G401 (cell line): Measurements from ENCODE around the gene ANKRA2. TPM values are rescaled to one million over a fixed set of nuclear protein-coding genes. Genes with fewer than 3 reads are reported as not detected.

Experiments
- DNase-seq: peaks from one replicate; pipeline ENCODE4 v3.0.0-alpha.2; 2015; ENCODE audit warnings: low spot score
- in situ Hi-C: cut with HindIII; loops from 2 replicates; pipeline ENCODE4 v1.10.0; 2016; ENCODE audit warnings: low sequenced_read_pairs, mixed read lengths
- total RNA-seq: library from RNA; depleted of rRNA; stranded (reverse); fragments of >200 nt; shearing (Covaris generic); gene quantifications from 2 replicates; pipeline ENCODE4 v1.2.3, GENCODE V29; 2014; rRNA removed

Gene ANKRA2, protein sequence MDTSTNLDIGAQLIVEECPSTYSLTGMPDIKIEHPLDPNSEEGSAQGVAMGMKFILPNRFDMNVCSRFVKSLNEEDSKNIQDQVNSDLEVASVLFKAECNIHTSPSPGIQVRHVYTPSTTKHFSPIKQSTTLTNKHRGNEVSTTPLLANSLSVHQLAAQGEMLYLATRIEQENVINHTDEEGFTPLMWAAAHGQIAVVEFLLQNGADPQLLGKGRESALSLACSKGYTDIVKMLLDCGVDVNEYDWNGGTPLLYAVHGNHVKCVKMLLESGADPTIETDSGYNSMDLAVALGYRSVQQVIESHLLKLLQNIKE
- total RNA-seq: 21.8 and 26.2 TPM in 2 replicates

DNA sequence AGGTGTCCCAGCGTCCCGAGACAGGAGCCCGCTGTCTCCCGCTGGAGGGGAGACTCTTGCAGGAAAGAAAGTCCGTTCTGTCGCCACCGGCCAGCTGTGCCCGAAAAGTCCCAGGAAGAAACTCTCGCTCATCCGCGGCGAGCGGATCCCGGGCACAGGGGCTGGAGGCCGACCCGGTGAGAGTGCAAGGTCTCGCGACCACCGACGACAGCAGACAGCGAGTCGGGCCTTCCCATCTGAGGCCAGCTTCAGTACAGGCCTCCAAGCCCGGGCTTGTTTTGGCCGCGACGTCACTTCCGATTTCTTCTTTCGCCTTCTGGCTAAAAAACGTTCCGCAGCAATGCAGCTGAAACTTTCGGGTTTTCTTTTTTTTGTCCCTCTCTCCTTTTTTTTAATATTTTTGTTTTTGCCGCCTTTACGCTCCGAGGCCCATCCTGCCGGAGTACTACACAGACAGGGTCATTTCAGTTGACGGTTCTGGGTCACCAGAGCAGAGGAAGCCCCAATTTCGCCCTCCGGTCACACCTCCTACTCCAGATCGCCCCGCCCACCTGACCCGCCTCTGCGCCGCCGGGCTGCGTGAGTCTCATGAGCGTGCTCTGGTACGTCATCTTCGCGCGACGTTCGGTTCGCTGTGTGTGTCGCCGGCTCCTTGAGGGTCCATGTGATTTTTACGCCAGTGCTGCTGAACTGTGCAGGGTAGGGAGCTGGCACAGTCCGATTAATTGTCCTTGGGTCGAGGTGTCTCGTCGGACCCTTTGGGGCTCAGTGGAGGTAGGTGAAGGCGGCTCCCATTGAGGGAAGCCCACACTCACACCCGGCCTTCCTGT, at the start of gene ANKRA2, which contains the start of gene UTP15:
Gene ANKRA2 (minus strand): TSS at position 501 of the 830 bp plus-strand sequence. CDS start 2,758 bp downstream, outside the sequence.
Gene UTP15 (plus strand): TSS at position 605 of the 830 bp plus-strand sequence. CDS start 1,602 bp downstream, outside the sequence.
- peak; percentile 98 for DNase-seq
- in situ Hi-C loops: no loop called here

DNA sequence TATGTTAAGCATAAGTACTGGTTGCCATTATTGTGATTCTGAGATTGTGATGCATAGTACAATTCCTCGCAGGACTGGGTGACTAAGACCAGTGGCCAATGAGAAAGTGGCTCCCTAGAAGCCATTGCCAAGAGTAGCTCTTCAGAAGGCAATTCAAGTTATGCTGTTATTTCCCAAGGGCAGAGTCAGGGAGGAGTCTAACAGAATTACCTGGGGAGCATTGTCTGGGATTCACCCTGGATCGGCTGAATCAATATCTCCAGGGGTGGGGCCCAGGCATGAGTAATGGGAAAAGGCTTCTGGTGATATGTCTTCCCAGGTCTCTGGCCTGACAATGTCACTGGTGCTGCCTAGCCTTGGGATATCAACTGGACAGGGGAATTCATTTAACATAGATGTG, 49.6 kb upstream of the ANKRA2 start:
- no peak for DNase-seq
- in situ Hi-C loops: no loop called here

DNA sequence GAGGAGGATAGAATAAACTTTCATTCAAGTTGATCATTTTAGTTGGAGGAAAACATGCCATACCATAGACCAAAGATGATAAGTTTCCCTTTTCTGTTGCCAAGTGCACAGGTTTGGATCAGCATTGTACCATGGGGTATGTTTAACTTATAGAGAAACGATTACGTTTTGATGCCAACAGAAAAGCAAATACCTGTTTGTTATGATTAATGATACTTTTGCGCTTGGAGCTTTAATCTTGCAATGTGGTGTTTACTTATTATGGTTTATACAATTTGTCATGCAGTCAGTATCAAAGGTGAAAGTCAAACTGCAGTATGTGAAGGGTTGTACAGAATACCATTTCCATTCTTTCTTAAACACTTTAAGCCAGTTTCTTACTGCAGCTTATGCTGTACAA, 47.4 kb upstream of the ANKRA2 start:
- in situ Hi-C loops: no loop called here
- no peak for DNase-seq

DNA sequence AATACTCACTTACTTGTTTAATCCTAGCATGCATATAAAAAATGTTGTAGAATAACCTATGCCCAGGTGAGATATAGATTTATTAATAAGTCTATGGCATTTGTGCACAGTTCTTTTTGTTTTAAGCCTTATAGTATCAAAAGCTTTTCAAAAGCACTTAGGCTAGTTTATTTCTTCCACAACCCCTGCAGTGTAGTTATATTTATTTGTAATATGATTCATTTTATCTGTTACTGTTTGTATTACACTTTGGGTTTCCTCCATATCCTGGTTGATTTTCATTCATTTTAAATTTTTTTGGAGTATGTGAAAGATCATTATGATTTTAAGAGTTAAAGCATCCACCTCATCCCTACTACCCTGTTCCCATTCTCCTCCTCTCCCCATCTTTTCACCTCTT, 41.8 kb upstream of the ANKRA2 start:
- no peak for DNase-seq
- in situ Hi-C loops: no loop called here

DNA sequence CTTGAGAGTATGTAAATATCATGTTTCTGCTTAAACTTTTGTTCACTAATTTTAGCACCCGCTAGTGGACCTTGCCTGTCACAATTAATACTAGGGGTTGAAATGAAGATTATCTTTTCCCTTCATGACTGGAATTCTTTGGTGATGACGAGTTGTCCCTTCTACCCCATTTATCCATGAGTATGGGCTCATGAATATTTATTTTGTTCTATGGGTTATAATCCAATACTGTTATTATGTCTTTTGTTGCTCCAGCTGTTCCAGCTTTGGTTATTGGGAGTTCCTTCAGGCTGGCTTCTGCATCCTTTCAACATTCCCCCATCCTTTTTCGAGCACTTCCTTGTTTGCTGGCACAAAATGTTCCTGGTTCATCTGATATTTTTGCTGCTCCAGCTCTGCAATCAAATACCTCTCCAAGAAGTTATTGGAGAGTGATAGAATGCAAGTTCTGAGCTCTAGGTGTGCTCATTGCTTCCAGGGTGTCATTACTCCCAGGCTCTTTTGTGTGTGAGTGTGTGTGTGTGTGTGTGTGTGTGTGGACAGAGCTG, 40.8 kb upstream of the ANKRA2 start:
- no peak for DNase-seq
- in situ Hi-C loops: no loop called here

DNA sequence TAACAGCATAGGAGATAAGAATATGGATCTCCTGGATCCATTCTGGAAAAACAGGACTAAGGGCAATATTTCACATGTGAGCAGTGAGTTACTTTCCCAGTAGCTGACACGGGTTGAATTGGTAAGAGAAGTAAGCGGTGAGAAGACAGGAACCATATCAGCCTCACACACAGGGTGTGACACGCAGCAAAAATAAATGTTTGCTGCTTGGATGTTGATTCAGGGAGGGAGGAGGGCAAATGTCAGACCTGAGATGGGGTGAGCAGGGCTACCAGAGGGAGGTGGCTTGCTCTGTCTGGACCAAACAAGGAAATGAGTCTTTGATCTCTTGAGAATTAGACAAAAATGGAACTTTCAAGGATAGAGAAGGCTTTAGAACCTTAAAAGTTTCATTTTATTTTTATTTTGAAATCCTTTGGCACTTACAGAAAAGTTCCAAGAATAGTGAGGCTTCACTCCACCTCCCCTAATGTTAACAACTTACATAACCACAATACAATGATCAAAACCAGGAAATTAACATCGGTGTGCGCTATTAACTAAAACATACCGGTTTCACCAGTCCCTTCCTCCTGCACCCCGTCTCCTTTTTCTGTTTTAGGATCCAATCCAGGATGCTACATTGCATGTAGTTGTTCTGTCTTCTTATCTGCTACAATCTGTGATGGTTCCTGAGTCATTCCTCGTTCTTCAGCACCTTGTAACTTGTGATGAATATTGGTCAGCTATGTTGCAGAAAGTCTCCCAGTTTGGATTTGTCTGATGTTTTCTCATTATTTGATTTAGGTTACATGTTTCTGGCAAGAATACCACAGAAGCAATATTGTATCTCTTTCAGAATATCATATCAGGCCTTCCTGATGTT, 40.0 kb upstream of the ANKRA2 start:
- in situ Hi-C loops: no loop called here
- no peak for DNase-seq

DNA sequence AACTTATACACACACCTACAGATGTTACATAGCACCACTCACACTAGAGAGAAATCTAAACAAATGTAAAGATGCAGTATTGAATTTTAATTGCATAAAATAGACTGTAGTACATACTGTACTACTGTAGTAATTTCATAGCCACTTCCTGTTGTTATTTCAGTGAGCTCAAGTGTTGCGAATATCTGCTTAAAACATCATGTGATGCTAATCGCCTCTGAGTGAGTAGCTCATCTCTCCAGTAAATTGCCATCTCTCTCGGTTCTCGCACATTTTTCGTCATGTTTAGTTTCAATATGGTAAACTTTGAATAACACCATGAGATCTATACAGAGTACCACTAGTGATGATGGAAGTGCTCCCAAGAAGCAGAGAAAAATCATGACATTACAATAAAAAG, 38.6 kb upstream of the ANKRA2 start:
- DNase-seq: no peak
- in situ Hi-C loops: no loop called here

DNA sequence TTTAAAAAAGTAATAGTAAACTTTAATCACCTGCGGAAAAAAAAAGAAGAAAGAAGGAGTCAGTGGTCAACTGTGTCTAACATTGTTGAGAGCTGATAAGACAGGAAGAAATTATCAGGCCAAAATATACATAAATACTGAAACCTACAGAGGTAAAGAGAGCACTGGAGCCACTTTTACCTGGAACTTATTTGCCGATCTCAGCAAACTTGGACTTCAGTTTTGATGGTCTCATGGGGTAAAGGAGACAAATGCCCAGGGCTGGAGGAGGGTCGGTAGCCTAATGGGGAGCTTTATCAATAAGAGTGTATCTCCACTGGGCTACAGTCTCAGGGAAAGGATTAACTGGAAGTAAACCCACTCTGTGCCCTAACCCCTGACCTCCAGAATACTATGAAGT, 33.9 kb upstream of the ANKRA2 start:
- no peak for DNase-seq
- in situ Hi-C loops: no loop called here

DNA sequence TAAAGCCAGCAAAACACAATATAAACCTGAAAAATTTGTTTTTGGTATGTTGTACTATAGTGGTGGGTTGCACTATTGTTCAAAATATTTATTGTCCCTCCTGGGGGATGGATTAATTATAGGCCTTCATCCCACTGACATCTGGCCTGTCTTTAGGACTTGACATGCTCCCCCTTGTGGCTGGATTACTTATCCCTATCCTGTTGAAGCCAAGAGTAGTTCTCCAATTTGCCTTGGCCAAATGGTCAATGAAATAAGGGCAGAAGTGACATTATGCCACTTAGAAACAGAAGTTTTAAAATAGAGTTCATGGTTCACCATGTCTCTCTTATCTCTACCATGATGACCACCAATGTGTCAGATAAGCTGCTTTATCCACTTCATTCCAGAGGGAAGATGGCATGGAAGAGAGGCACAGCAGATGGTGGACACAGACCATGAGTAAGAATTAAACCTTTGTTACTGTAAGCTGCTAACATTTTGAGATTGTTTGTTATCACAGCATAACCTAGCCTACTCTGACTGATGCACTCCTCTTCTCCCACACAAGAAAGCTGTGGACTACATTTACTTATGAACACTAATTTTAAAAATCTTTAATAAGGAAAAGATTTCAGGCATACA, 31.4 kb upstream of the ANKRA2 start:
- in situ Hi-C loops: no loop called here
- DNase-seq: no peak

DNA sequence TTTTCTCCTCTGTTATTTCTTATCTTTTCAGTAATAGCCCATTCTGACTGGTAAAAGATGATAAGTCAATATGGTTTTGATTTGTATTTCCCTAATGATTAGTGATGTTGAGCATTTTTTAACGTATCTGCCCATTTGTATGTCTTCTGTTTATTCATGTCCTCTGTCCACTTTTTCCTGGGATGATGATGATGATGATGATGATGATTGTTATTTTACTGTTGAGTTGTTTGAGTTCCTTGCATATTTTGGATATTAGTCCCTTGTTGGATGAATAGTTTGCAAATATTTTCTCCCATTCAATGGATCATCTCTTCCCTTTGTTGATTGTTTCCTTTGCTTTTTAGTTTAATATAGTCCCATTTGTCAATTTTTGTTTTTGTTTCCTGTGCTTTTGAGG, 27.1 kb upstream of the ANKRA2 start:
- in situ Hi-C loops: no loop called here
- DNase-seq: no peak

DNA sequence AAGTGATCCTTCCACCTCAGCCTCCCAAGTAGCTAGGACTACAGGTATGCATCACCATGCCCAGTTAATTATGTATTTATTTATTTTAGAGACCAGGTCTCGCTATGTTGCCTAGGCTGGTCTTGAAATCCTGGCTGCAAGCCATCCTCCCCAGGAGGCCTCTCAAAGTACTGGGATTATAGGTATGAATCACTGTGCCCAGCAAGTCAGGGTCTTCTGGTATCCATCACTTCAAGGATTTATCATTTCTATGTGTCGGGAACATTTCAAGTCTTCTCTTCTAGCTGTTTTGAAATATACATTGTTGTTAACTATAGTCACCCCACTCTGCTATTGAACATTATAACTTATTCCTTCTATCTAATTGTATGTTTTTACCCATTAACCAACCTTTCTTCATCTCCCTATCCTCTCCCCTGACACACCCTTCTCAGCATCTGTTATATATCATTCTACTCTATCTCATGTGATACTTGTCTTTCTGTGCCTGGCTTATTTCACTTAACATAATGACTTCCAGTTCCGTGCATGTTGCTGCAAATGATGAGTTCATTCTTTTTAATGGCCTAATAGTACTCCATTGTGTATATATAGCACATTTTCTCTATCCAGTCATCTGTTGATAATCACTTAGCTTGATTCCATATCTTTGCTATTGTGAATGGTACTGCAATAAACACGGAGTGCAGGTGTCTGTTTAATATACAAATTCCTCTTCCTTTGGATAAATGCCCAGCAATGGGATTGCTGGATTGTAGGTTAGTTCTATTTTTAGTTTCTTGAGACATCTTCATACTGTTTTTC, 26.5 kb upstream of the ANKRA2 start:
- in situ Hi-C loops: no loop called here
- DNase-seq: no peak

DNA sequence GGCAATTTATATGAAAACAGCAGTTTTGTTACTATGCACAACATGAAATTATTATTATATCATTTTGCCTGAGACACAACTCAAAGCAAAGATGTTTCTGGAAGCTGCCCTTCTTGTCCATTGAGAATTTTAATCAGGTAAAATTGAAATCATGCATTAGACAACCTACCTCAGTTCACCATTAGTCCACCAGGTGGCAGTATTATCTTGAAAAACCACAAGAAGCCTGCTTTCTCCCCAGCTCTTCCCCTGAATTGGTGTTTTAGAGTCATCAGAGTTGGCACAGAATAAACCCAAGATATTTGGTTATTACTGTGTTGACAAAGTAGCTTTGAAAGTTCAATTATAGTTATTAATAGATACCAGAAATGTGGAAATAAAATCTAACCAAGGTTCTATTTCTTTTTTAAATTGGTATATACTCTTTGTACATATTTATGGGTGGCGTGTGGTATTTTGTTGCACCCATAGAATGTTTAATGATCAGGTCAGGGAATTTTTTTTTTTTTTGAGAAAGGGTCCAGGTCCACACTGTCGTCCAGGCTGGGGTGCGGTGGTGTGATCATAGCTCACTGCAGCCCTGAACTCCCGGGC, 25.8 kb upstream of the ANKRA2 start:
- in situ Hi-C loops: no loop called here
- DNase-seq: peak; percentile 80

DNA sequence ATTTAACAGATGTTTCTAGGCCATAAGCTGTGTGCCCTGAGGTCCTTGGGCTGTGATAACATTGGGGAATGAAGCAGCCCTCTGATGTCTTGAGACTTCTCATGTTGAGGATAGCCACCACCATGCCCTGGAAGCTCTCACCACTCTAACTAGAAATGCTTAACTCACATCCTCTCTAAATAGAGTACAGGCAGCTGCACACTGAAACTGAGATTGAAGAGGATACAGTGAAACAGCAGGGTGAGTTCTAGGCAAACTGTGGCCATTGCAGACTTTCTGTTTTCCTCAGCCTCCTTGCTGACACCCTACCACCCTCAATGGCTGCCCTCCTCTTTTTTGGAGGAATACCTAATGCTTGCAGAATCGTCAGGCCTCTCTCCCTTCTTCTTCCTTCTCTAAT, 22.5 kb upstream of the ANKRA2 start:
- in situ Hi-C loops: no loop called here
- no peak for DNase-seq

DNA sequence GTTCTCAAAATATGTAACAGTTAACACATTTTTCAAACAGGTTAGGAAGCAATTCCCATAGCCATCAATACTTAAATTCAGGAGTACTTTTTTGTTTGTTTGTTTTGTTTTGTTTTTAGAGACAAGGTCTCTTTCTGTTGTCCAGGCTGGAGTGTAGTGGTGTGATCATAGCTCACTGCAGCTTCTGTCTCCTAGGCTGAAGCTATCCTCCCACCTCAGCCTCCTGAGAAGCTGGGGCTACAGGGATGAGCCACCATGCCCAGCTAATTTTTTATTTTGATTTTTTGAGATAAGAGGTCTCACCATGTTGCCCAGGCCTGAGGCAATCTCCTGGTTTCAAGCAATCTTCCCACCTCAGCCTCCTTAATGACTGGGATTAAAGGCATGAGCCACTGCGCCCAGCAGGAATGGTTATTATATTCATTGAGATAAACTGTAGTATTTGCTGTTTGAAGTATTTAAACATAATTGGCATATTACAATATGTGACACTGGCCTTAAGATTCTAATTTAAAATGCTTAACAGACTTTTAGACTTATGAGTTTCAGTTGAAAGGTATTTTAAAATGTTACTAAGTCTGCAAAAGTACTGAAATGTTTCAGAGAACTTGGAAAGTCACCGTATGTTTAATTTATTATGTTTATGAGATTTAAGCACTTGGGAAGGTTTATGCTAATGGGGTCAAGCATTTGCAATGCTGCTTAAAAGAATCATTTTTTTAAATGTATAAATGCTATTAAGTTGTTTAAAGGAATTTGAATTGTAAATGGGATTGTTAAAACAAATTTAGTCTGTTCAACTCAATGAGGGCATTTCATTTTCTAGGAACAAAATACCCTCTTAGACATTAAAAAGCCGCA, 17.1 kb upstream of the ANKRA2 start:
- in situ Hi-C loops: no loop called here

DNA sequence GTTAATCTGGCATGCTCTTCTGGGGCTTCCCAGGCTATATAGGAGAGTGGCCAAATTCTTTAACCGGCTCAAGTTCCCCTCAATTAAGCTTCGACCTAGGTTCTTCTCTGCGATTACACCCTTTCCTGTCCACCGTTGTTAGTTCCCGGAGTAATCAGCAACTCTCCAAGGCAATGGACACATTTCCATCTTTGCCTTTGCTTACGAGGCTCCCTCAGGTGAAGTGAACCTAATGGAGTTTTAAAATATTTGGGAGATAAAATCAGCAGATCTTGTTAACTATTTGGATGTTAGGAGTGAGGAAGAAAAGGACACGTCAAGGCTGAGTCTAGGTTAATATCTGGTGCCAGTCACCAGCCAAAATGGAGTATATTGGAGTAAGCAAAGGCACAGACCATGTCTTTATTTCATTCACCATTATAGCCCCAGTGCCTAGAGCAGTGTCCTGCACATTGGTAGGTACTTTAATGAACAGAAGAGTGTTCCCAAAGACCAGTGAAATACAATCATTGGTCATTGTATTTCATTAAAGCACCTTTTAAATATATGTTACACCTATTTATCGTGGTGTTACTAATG, 619 bp upstream of the ANKRA2 start:
- no peak for DNase-seq
- in situ Hi-C loops: no loop called here

More for the DNA sequence above, 17.1 kb upstream of the ANKRA2 start:
- no peak for DNase-seq

DNA sequence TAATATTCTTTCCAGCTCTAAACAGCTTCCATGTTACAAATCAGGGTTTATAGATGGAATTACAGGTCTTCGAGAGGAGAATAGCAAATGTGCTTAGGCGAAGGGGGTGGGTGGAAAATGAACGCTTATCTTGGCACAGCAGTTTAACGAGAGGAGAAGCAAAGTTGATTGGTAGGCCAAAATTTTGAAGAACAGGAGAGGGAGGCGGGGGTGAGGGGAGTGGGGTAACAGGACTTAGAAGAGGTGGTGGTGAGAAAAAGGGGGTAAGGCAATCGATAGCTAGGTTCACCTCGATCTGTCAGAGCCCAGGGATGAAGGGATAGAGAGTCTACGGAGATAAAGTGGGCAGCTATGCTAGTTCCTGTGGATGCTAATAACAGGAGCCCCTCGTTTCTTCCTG, 764 bp downstream of the ANKRA2 start:
- DNase-seq: no peak
- in situ Hi-C loops: no loop called here
